Retinal pigment epithelial cell (primary cell): ENCODE results near the gene KREMEN2.

Source experiments
- DNase-seq: peaks from one replicate; pipeline ENCODE4 v3.0.0-alpha.2; 2010; ENCODE audit warnings: low read depth
- H3K4me3 ChIP-seq: 2 replicates; pipeline ENCODE4 v1.5.1; 2011; ENCODE audit warnings: mild to moderate bottlenecking, low read length, control low read depth, moderate library complexity
- CTCF ChIP-seq: conservative IDR thresholded peaks from 2 replicates; pipeline ENCODE4 v1.5.1; 2011; ENCODE audit warnings: low read depth, low read length, control low read depth, inconsistent platforms

KREMEN2 gene

GRCh38 chr16:2952679-2953078, 11.4 kb upstream of the KREMEN2 start:
- TF ChIP-seq CTCF: no peak
- DNase-seq: no peak
- no peak overlapping the region for H3K4me3 ChIP-seq

GRCh38 chr16:2953706-2954627, 10.1 kb upstream of the KREMEN2 start:
- no peak for TF ChIP-seq CTCF
- DNase-seq: no peak
- no peak overlapping the region for H3K4me3 ChIP-seq

- no peak overlapping the region for H3K4me3 ChIP-seq
- no peak for DNase-seq
- TF ChIP-seq CTCF: no peak
Observed at GRCh38 chr16:2954656-2955381, 9.3 kb upstream of the KREMEN2 start.

GRCh38 chr16:2955438-2955778, 8.7 kb upstream of the KREMEN2 start:
- TF ChIP-seq CTCF: no peak
- H3K4me3 ChIP-seq: no peak overlapping the region
- no peak for DNase-seq

GRCh38 chr16:2955779-2956578, 8.1 kb upstream of the KREMEN2 start:
- H3K4me3 ChIP-seq: no peak overlapping the region
- no peak for DNase-seq
- TF ChIP-seq CTCF: no peak

- no peak for TF ChIP-seq CTCF
- no peak for DNase-seq
- H3K4me3 ChIP-seq: no peak overlapping the region
Observed at GRCh38 chr16:2956579-2956956, 7.5 kb upstream of the KREMEN2 start.
